Hepatocyte (in vitro differentiated cells): Measurements from ENCODE around the gene PPP4R1. TPM values are rescaled to one million over a fixed set of nuclear protein-coding genes. Genes with fewer than 3 reads are reported as not detected.

ENCODE experiments used
- DNase-seq: peaks from one replicate; pipeline ENCODE4 v3.0.0-alpha.2; 2016; ENCODE audit warnings: low spot score
- H2AFZ ChIP-seq: fragments of 200-600 bp; sonication (generic); 2 replicates; pipeline ENCODE4 v1.6.0; 2016; ENCODE audit warnings: antibody characterized with exemption, mild to moderate bottlenecking
- H3K27ac ChIP-seq: fragments of 200-600 bp; sonication (generic); 2 replicates; pipeline ENCODE4 v1.5.1; 2016; ENCODE audit warnings: mild to moderate bottlenecking
- H3K27me3 ChIP-seq: fragments of 200-600 bp; sonication (generic); 2 replicates; pipeline ENCODE4 v1.6.1; 2016
- H3K36me3 ChIP-seq: fragments of 200-600 bp; sonication (generic); replicated peaks from 2 replicates; pipeline ENCODE4 v1.5.1; 2016; ENCODE audit warnings: low read depth; ENCODE audit not compliant: insufficient read depth
- H3K4me1 ChIP-seq: fragments of 200-600 bp; sonication (generic); 2 replicates; pipeline ENCODE4 v1.5.1; 2016; ENCODE audit warnings: mild to moderate bottlenecking, moderate library complexity; ENCODE audit not compliant: insufficient read depth
- H3K4me2 ChIP-seq: fragments of 200-600 bp; sonication (generic); 2 replicates; pipeline ENCODE4 v1.6.0; 2016
- H3K4me3 ChIP-seq: fragments of 200-600 bp; sonication (generic); 2 replicates; pipeline ENCODE4 v1.5.1; 2016; ENCODE audit warnings: mild to moderate bottlenecking
- H3K79me2 ChIP-seq: fragments of 200-600 bp; sonication (generic); 2 replicates; pipeline ENCODE4 v1.6.0; 2017; ENCODE audit warnings: mild to moderate bottlenecking
- H3K9me2 ChIP-seq: fragments of 200-600 bp; sonication (generic); replicated peaks from 2 replicates; pipeline ENCODE4 v1.6.0; 2017; ENCODE audit warnings: mild to moderate bottlenecking; ENCODE audit not compliant: insufficient read depth
- H3K9me3 ChIP-seq: fragments of 200-600 bp; sonication (generic); 2 replicates; pipeline ENCODE4 v1.5.1; 2016; ENCODE audit warnings: low read depth, mild to moderate bottlenecking
- H4K20me1 ChIP-seq: fragments of 200-600 bp; sonication (generic); 2 replicates; pipeline ENCODE4 v1.6.0; 2016; ENCODE audit warnings: mild to moderate bottlenecking; ENCODE audit not compliant: insufficient read depth, poor library complexity, severe bottlenecking
- EZH2 ChIP-seq: fragments of 200-600 bp; sonication (generic); IDR thresholded peaks from 2 replicates; pipeline ENCODE4 v1.6.1; 2016; ENCODE audit warnings: antibody characterized with exemption, mild to moderate bottlenecking, borderline replicate concordance
- EZH2phosphoT487 ChIP-seq: fragments of 200-600 bp; sonication (generic); IDR thresholded peaks from one replicate; pipeline ENCODE4 v1.6.1; 2018; ENCODE audit warnings: antibody characterized with exemption, mild to moderate bottlenecking, low read depth, moderate library complexity; ENCODE audit not compliant: unreplicated experiment, severe bottlenecking
- WGBS: methylation state at CpG from one replicate; pipeline ENCODE4 v1.1.6; 2016; ENCODE audit warnings: low lambda C conversion rate; ENCODE audit errors: missing lambda C conversion rate; 5-methylcytosine and 5-hydroxymethylcytosine counted together
- polyA plus RNA-seq: library from polyadenylated mRNA; unstranded; fragments of >200 nt; fragmentation: Nextera tagmentation; extraction: Ambion mirVana; gene quantifications from 2 replicates; pipeline ENCODE4 v1.2.1, GENCODE V29; 2016
- total RNA-seq: library from RNA; depleted of rRNA; stranded (reverse); fragments of >200 nt; gene quantifications from 2 replicates; pipeline ENCODE4 v1.2.3, GENCODE V29; 2014
- TF ChIP-seq, protein P1 (sequence below): fragments of 200-600 bp; sonication (generic); IDR thresholded peaks from 2 replicates; pipeline ENCODE4 v1.5.1; 2016; ENCODE audit warnings: antibody characterized with exemption, mild to moderate bottlenecking; ENCODE audit not compliant: poor library complexity

PPP4R1 gene
- total and polyA plus RNA-seq, 2 experiments from 2014 or later: 34.5 to 93.6 TPM

DNA sequence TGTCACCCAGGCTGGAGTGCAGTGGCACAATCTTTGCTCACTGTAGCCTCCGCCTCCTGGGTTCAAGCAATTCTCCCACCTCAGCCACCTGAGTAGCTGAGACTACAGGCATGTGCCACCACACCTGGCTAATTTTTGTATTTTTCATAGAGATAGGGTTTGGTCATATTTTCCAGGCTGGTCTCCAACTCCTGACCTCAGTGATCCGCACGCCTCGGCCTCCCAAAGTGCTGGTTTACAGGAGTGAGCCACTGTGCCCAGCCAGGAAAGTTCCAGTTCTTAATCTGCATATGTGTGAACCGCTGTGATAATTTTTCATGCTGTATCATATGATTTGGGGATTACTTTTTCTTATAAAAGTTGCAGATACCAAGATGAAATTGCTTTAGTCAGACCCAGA, 14.6 kb upstream of the PPP4R1 start:
- no peaks in the 10 kb centered on the region for H3K9me3 ChIP-seq
- no peaks in the 10 kb centered on the region for H3K79me2 ChIP-seq
- no peaks in the 10 kb centered on the region for H3K9me2 ChIP-seq
- no peaks in the 10 kb centered on the region for H3K36me3 ChIP-seq
- H3K4me3 ChIP-seq: no peak overlapping the region
- no peaks in the 10 kb centered on the region for H4K20me1 ChIP-seq
- no peak overlapping the region for H3K27ac ChIP-seq
- no peak overlapping the region for H2AFZ ChIP-seq
- no peaks in the 10 kb centered on the region for H3K4me1 ChIP-seq
- H3K27me3 ChIP-seq: no peaks in the 10 kb centered on the region
- TF ChIP-seq EZH2: no peak
- no peak for TF ChIP-seq EZH2phosphoT487
- TF ChIP-seq, protein P1, sequence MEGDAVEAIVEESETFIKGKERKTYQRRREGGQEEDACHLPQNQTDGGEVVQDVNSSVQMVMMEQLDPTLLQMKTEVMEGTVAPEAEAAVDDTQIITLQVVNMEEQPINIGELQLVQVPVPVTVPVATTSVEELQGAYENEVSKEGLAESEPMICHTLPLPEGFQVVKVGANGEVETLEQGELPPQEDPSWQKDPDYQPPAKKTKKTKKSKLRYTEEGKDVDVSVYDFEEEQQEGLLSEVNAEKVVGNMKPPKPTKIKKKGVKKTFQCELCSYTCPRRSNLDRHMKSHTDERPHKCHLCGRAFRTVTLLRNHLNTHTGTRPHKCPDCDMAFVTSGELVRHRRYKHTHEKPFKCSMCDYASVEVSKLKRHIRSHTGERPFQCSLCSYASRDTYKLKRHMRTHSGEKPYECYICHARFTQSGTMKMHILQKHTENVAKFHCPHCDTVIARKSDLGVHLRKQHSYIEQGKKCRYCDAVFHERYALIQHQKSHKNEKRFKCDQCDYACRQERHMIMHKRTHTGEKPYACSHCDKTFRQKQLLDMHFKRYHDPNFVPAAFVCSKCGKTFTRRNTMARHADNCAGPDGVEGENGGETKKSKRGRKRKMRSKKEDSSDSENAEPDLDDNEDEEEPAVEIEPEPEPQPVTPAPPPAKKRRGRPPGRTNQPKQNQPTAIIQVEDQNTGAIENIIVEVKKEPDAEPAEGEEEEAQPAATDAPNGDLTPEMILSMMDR: no peak
- no peak for DNase-seq
- H3K4me2 ChIP-seq: no peak overlapping the region
- 94% methylated on average over 5 of the region's 5 CpGs for WGBS

DNA sequence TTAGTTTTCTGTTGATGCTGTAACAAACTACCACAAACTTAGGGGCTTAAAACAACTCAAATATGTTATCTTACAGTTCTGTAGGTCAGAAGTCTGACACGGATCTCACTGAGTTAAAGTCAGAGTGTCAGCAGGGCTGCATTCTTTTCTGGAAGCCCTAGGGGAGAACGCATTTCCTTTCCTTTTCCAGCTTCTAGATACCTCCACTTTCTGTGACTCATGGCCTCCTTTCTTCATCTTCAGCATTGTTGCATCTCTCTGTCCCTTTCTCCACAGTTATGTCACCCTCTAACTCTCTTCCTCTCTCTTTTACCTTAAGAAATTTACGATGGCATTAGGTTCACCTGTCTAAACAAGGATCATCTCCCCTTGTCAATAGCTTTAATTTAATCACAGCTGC, 13.3 kb upstream of the PPP4R1 start:
- Histone ChIP-seq H2AFZ (no peak overlapping the region), H3K79me2 (no peaks in the 10 kb centered on the region), H3K9me3 (no peaks in the 10 kb centered on the region), H3K4me1 (no peaks in the 10 kb centered on the region), H3K4me2 (no peak overlapping the region), H4K20me1 (no peaks in the 10 kb centered on the region), H3K27ac (no peak overlapping the region), H3K9me2 (no peaks in the 10 kb centered on the region), H3K27me3 (no peaks in the 10 kb centered on the region), H3K4me3 (no peak overlapping the region), H3K36me3 (no peaks in the 10 kb centered on the region)
- WGBS: 38% methylated on average over 3 of the region's 3 CpGs
- TF ChIP-seq, protein P1: no peak
- TF ChIP-seq EZH2phosphoT487: no peak
- no peak for TF ChIP-seq EZH2
- DNase-seq: no peak

DNA sequence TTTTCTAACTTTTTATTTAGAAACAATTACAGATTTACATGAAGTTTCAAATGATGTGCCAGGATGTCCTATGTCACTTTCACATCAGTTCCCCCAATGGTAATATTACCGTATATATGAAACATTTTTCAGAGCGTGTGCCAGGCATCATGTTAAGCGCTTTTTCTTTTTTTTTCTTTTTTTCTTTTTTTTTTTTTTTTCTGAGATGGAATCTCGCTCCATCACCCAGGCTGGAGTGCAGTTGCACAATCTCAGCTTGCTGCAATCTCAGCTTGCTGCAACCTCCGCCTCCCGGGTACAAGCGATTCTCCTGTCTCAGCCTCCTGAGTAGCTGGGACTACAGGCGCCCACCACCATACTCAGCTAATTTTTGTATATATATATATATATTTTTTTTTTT, 5.6 kb upstream of the PPP4R1 start:
- H3K4me2 ChIP-seq: peak overlapping the region; percentile 18
- no peak overlapping the region for H2AFZ ChIP-seq
- no peaks in the 10 kb centered on the region for H4K20me1 ChIP-seq
- H3K4me1 ChIP-seq: peaks cover 6% of the 10 kb centered on the region
- DNase-seq: no peak
- no peaks in the 10 kb centered on the region for H3K9me2 ChIP-seq
- 89% methylated on average over 7 of the region's 8 CpGs for WGBS
- no peaks in the 10 kb centered on the region for H3K27me3 ChIP-seq
- no peaks in the 10 kb centered on the region for H3K36me3 ChIP-seq
- H3K79me2 ChIP-seq: peaks cover 4% of the 10 kb centered on the region
- H3K27ac ChIP-seq: no peak overlapping the region
- no peak overlapping the region for H3K4me3 ChIP-seq
- H3K9me3 ChIP-seq: no peaks in the 10 kb centered on the region
- TF ChIP-seq, protein P1: no peak
- TF ChIP-seq EZH2phosphoT487 (no peak), EZH2 (no peak)

GRCh38 chr18:9619545-9619944, 5.2 kb upstream of the PPP4R1 start:
- peak overlapping the region; percentile 18 for H3K4me2 ChIP-seq
- DNase-seq: no peak
- 43% methylated on average over 1 of the region's 1 CpG for WGBS
- peaks cover 4% of the 10 kb centered on the region for H3K79me2 ChIP-seq
- no peak overlapping the region for H3K4me3 ChIP-seq
- H3K27me3 ChIP-seq: no peaks in the 10 kb centered on the region
- no peaks in the 10 kb centered on the region for H4K20me1 ChIP-seq
- no peak overlapping the region for H3K27ac ChIP-seq
- no peaks in the 10 kb centered on the region for H3K9me3 ChIP-seq
- no peaks in the 10 kb centered on the region for H3K9me2 ChIP-seq
- H3K36me3 ChIP-seq: no peaks in the 10 kb centered on the region
- peaks cover 6% of the 10 kb centered on the region for H3K4me1 ChIP-seq
- TF ChIP-seq EZH2phosphoT487: no peak
- TF ChIP-seq, protein P1: no peak
- TF ChIP-seq EZH2: no peak
- H2AFZ ChIP-seq: no peak overlapping the region
